ENCODE measurements around the gene COX8A. TPM values are rescaled to one million over a fixed set of nuclear protein-coding genes. Genes with fewer than 3 reads are reported as not detected.

The COX8A gene, protein sequence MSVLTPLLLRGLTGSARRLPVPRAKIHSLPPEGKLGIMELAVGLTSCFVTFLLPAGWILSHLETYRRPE
- total RNA-seq, result 100 to 1,000 TPM; 317 to 650 (median 402) TPM

DNA sequence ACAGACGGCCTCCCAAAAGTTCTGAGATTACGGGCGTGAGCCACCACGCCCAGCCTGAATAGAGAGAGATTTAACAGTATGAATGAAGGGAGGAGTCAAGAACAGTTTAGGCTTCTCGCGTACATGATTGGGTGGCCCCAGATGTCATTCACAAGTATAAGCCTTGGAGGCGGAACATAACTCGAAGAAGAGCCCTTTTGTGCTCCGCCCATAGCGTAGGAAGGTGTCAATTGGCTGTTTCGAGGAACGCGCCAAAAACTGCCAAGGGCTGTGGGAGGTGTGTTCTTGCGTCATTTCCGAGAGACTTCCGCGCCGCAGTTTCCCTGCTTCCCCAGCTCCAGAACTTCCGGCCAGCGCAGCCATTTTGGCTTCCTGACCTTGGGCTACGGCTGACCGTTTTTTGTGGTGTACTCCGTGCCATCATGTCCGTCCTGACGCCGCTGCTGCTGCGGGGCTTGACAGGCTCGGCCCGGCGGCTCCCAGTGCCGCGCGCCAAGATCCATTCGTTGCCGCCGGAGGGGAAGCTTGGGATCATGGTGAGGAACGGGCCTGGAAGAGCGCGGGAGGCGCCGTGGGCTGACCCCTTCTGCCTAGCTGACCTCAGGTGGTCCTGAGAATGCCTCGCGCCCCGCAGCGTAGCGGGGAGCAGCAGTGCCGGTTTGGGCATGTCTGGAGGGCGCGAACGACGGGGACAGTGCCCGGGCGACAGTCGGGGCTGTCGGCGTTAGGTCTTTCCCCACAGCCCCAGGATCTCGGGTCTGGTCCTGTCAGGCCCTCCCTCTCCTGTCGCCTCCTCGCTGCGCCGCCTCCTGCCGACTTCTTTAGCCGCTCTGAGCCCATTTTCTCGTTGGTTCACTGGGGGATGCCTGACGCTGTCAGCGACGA is at the start of gene COX8A:
Gene COX8A, plus strand, starts transcription at position 362 of the 885 bp plus-strand sequence. Its CDS starts 61 bp downstream, at position 423.
- TF ChIP-seq EP300 (IDR thresholded peaks at IDR 0.05) (no peak), POLR2A (IDR thresholded peaks at IDR 0.05) (peak; percentile 55 to 67), POLR2AphosphoS5 (IDR thresholded peaks at IDR 0.05) (peak; percentile 84)
- TF ChIP-seq, protein P1, sequence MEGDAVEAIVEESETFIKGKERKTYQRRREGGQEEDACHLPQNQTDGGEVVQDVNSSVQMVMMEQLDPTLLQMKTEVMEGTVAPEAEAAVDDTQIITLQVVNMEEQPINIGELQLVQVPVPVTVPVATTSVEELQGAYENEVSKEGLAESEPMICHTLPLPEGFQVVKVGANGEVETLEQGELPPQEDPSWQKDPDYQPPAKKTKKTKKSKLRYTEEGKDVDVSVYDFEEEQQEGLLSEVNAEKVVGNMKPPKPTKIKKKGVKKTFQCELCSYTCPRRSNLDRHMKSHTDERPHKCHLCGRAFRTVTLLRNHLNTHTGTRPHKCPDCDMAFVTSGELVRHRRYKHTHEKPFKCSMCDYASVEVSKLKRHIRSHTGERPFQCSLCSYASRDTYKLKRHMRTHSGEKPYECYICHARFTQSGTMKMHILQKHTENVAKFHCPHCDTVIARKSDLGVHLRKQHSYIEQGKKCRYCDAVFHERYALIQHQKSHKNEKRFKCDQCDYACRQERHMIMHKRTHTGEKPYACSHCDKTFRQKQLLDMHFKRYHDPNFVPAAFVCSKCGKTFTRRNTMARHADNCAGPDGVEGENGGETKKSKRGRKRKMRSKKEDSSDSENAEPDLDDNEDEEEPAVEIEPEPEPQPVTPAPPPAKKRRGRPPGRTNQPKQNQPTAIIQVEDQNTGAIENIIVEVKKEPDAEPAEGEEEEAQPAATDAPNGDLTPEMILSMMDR (IDR thresholded peaks at IDR 0.05), result peak in 1 of 4 experiments; percentile 45
- Histone ChIP-seq H3K4me3 (peak within 1 kb of the TSS; percentile 74 to 87), H3K36me3 (peaks cover 0 to 21% of the 10 kb centered on the region in 2 donors), H3K4me1 (peaks cover 0 to 49% (median 23%) of the 10 kb centered on the region in 3 donors), H3K27me3 (peaks cover 24% of the 10 kb centered on the region), H3K27ac (peak within 1 kb of the TSS; percentile 94 to 98 (median 97)), H3K9me3 (no peaks in the 10 kb centered on the region)
- WGBS, 2 donors (ENCODE audit: low coverage in 1 of 2), result 0% methylated on average over 5 to 24 of the region's 67 CpGs
- peak; percentile 99 for ATAC-seq

DNA sequence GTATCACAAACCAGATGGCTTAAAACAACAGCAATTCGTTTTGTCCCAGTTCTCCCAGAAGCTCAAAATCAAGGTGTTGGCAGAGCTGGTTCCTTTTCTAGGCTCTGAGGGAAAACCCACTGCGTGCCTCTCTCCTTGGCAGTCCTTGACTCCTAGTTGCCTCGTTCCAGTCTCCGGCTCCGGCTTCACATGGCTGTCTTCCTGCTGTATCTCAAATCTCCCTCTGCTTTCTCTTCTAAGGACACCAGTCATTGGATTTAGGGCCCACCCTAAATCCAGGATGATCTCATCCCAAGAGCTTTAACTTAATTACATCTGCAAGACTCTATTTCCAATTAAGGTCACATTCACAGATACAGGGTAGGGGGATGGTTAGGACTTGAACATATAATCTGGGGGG is 44.8 kb upstream of the COX8A start:
- Histone ChIP-seq H3K4me3 (no peak overlapping the region), H3K27ac (no peak overlapping the region), H3K9me3 (no peaks in the 10 kb centered on the region), H3K4me1 (no peaks in the 10 kb centered on the region), H3K27me3 (no peaks in the 10 kb centered on the region), H3K36me3 (no peaks in the 10 kb centered on the region)
- WGBS, 2 donors (ENCODE audit: low coverage in 1 of 2), result 70 to 87% methylated on average over 3 to 4 of the region's 5 CpGs
- ATAC-seq, result no peak
- TF ChIP-seq POLR2A (IDR thresholded peaks at IDR 0.05) (no peak), POLR2AphosphoS5 (IDR thresholded peaks at IDR 0.05) (no peak), EP300 (IDR thresholded peaks at IDR 0.05) (no peak)
- TF ChIP-seq, protein P1 (IDR thresholded peaks at IDR 0.05), result no peak

DNA sequence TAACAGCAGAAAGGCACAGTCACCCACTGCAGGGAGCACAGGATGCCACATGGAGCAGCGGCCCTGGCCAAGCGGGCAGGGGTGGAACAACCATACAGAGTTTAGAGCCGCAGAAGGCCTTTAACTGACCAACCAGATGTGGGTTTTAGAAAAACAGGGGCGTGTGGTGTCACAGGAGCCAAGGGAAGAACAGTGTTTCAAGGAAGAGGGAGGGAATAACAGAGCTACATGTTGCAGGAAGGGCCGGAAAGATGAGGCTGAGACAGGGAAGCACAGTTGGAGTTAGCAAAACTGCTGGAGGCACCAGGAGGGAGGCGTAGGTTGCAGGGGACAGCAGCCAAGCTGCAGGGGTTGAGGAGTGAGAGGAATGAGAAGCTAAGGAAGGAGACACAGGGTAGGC is 43.4 kb upstream of the COX8A start:
- H3K4me3 ChIP-seq, result no peak overlapping the region
- 61 to 68% methylated on average over 5 of the region's 6 CpGs for WGBS, 2 donors (ENCODE audit: low coverage in 1 of 2)
- TF ChIP-seq POLR2A (IDR thresholded peaks at IDR 0.05), result no peak
- TF ChIP-seq, protein P1 (IDR thresholded peaks at IDR 0.05), result no peak
- TF ChIP-seq POLR2AphosphoS5 (IDR thresholded peaks at IDR 0.05), result no peak
- TF ChIP-seq EP300 (IDR thresholded peaks at IDR 0.05), result no peak
- H3K27ac ChIP-seq, result no peak overlapping the region
- no peaks in the 10 kb centered on the region for H3K27me3 ChIP-seq
- H3K36me3 ChIP-seq, result no peaks in the 10 kb centered on the region
- ATAC-seq, result no peak
- H3K4me1 ChIP-seq, result no peaks in the 10 kb centered on the region
- no peaks in the 10 kb centered on the region for H3K9me3 ChIP-seq

DNA sequence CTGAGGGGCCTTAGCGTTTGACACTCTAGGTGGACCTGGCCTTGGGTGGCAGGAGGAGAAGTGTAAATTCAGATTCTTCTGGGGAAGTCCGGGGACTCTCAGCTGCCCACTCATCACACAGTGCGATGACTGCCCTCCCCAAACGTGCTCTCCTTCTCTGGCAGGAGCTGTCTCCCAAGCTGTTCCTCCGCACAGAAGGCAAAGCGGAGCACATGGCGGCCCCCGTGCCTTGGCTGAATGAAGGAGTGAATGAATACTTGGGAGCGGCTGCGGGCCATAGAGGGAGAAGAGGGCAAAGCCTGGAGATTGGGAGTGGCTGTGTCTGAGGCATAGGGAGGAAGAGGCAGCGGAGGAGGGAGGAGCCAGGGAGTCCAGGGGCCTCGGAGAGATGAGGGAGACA is 42.5 kb upstream of the COX8A start:
- no peak for ATAC-seq
- WGBS, 2 donors (ENCODE audit: low coverage in 1 of 2), result 55% methylated on average over 5 of the region's 12 CpGs; no CpG with 5 or more reads in 1 of the 2 donors

More for the DNA sequence above, 42.5 kb upstream of the COX8A start:
- no peaks in the 10 kb centered on the region for H3K4me1 ChIP-seq
- TF ChIP-seq EP300 (IDR thresholded peaks at IDR 0.05) (no peak), POLR2AphosphoS5 (IDR thresholded peaks at IDR 0.05) (no peak), POLR2A (IDR thresholded peaks at IDR 0.05) (no peak)
- TF ChIP-seq, protein P1 (IDR thresholded peaks at IDR 0.05), result no peak
- no peaks in the 10 kb centered on the region for H3K9me3 ChIP-seq
- H3K27me3 ChIP-seq, result no peaks in the 10 kb centered on the region
- no peak overlapping the region for H3K4me3 ChIP-seq
- H3K27ac ChIP-seq, result no peak overlapping the region
- H3K36me3 ChIP-seq, result no peaks in the 10 kb centered on the region

All from gastroesophageal sphincter (tissue), 4 donors.